Neural cell (in vitro differentiated cells): ENCODE results near the gene GPC3. TPM values are rescaled to one million over a fixed set of nuclear protein-coding genes. Genes with fewer than 3 reads are reported as not detected.

Experiments used
- H2AFZ ChIP-seq: fragments of 200-600, 300-800 bp; sonication (generic), shearing (Covaris generic); 2 replicates; pipeline ENCODE4 v1.6.0; 2014; ENCODE audit warnings: low read depth, mild to moderate bottlenecking, antibody characterized with exemption, low read length, moderate library complexity
- H3F3A ChIP-seq: fragments of 200-600 bp; shearing (Covaris generic); 2 replicates; pipeline ENCODE4 v1.6.1; 2016; ENCODE audit warnings: mild to moderate bottlenecking, moderate library complexity, mixed read lengths, antibody characterized with exemption, low read length; ENCODE audit not compliant: insufficient read depth, poor library complexity, severe bottlenecking
- H3K27ac ChIP-seq: fragments of 200-600, 300-800 bp; sonication (generic), shearing (Covaris generic); 2 replicates; pipeline ENCODE4 v1.5.1; 2014; ENCODE audit warnings: mild to moderate bottlenecking, low read length, moderate library complexity
- H3K27me3 ChIP-seq: fragments of 300-800, 200-600 bp; sonication (generic), shearing (Covaris generic); 2 replicates; pipeline ENCODE4 v1.6.0; 2014; ENCODE audit warnings: mild to moderate bottlenecking, low read depth, low read length, moderate library complexity; ENCODE audit not compliant: insufficient read depth
- H3K36me3 ChIP-seq: fragments of 300-800, 200-600 bp; sonication (generic), shearing (Covaris generic); 2 replicates; pipeline ENCODE4 v1.5.1; 2014; ENCODE audit warnings: mild to moderate bottlenecking, antibody characterized with exemption, low read length, moderate library complexity; ENCODE audit not compliant: insufficient read depth
- H3K4me2 ChIP-seq: fragments of 300-800, 200-600 bp; sonication (generic), shearing (Covaris generic); 2 replicates; pipeline ENCODE4 v1.6.0; 2014; ENCODE audit warnings: mild to moderate bottlenecking, low read length
- H3K4me3 ChIP-seq: fragments of 300-800, 200-600 bp; sonication (generic), shearing (Covaris generic); 2 replicates; pipeline ENCODE4 v1.5.1; 2014; ENCODE audit warnings: mild to moderate bottlenecking, low read length, moderate library complexity
- H3K79me2 ChIP-seq: fragments of 200-600 bp; shearing (Covaris generic); replicated peaks from 2 replicates; pipeline ENCODE4 v1.6.0; 2014; ENCODE audit warnings: mild to moderate bottlenecking, low read length, moderate library complexity; ENCODE audit not compliant: insufficient read depth
- H3K9ac ChIP-seq: fragments of 300-800, 200-600 bp; sonication (generic), shearing (Covaris generic); 2 replicates; pipeline ENCODE4 v1.6.1; 2016; ENCODE audit warnings: mild to moderate bottlenecking, low read length, mixed read lengths
- H3K9me2 ChIP-seq: fragments of 200-600 bp; shearing (Covaris generic); 2 replicates; pipeline ENCODE4 v1.6.1; 2016; ENCODE audit warnings: mild to moderate bottlenecking, low read length, mixed read lengths; ENCODE audit not compliant: insufficient read depth
- H3K9me3 ChIP-seq: fragments of 200-600, 300-800 bp; sonication (generic), shearing (Covaris generic); 2 replicates; pipeline ENCODE4 v1.6.1; 2016; ENCODE audit warnings: mild to moderate bottlenecking, mixed run types, low read length, moderate library complexity, mixed read lengths
- H4K20me1 ChIP-seq: fragments of 200-600 bp; shearing (Covaris generic); 2 replicates; pipeline ENCODE4 v1.6.1; 2016; ENCODE audit warnings: mild to moderate bottlenecking, mixed run types; ENCODE audit not compliant: insufficient read depth
- EP300 ChIP-seq: fragments of 450-650 bp; conservative IDR thresholded peaks from 2 replicates; pipeline ENCODE4 v1.6.1; 2014; ENCODE audit warnings: antibody characterized with exemption, mild to moderate bottlenecking, moderate library complexity; ENCODE audit not compliant: poor library complexity, severe bottlenecking
- EZH2 ChIP-seq: fragments of 200-600, 300-800 bp; shearing (Covaris generic), sonication (generic); IDR thresholded peaks from 2 replicates; pipeline ENCODE4 v1.6.1; 2014; ENCODE audit warnings: antibody characterized with exemption, low read length, borderline replicate concordance, mild to moderate bottlenecking; ENCODE audit not compliant: insufficient read depth, poor library complexity, severe bottlenecking
- MXI1 ChIP-seq: fragments of 450-650 bp; conservative IDR thresholded peaks from 2 replicates; pipeline ENCODE4 v1.6.1; 2014; ENCODE audit warnings: antibody characterized with exemption, mild to moderate bottlenecking; ENCODE audit not compliant: poor library complexity, severe bottlenecking
- POLR2AphosphoS5 ChIP-seq: IDR thresholded peaks from 2 replicates; pipeline ENCODE4 v1.6.1; 2012
- RAD21 ChIP-seq: fragments of 450-650 bp; conservative IDR thresholded peaks from 2 replicates; pipeline ENCODE4 v1.6.1; 2014; ENCODE audit warnings: antibody characterized with exemption, mild to moderate bottlenecking, moderate library complexity
- SMC3 ChIP-seq: fragments of 450-650 bp; conservative IDR thresholded peaks from 2 replicates; pipeline ENCODE4 v1.6.1; 2014; ENCODE audit warnings: antibody characterized with exemption, mild to moderate bottlenecking, moderate library complexity; ENCODE audit not compliant: poor library complexity
- TAF1 ChIP-seq: IDR thresholded peaks from 2 replicates; pipeline ENCODE4 v1.6.1; 2012; ENCODE audit warnings: low read depth
- polyA plus RNA-seq: library from polyadenylated mRNA; depleted of rRNA; stranded (reverse); fragments of >200 nt; gene quantifications from 2 replicates; pipeline ENCODE4 v1.2.3, GENCODE V29; 2014
- TF ChIP-seq, protein P1 (sequence below): fragments of 450-650 bp; IDR thresholded peaks from 2 replicates; pipeline ENCODE4 v1.5.1; 2014; ENCODE audit warnings: antibody characterized with exemption, mild to moderate bottlenecking, moderate library complexity; ENCODE audit not compliant: poor library complexity, severe bottlenecking
- TF ChIP-seq, protein P2 (sequence below): IDR thresholded peaks from 2 replicates; pipeline ENCODE4 v1.6.1; 2012; ENCODE audit warnings: borderline replicate concordance

Gene GPC3
- polyA plus RNA-seq, 1 donor from 2014 or later = 2.1 TPM

DNA sequence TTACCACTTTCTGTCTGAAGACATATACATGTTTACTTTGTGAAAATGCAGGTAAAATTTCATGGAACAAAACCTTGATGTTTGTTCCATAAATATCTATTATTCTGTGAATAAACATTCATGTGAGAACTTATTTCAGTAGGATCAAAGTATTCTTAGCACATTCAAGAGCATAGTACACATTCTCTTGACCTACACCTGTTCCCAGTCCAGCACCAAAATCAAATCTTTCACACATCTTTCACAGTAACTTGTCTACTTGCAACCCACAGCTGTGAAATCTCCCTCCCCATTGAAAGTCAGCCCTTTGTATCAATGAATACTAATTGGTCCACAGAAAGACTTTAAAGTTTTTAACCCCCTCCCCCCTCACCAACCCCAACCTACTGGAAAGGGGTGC is 283.2 kb downstream of the GPC3 start:
- H3K36me3 ChIP-seq = no peaks in the 10 kb centered on the region
- no peaks in the 10 kb centered on the region for H3K9me3 ChIP-seq
- H3K27ac ChIP-seq = no peak overlapping the region
- H3F3A ChIP-seq = no peaks in the 10 kb centered on the region
- H4K20me1 ChIP-seq = no peaks in the 10 kb centered on the region
- no peak overlapping the region for H3K4me2 ChIP-seq
- no peaks in the 10 kb centered on the region for H3K79me2 ChIP-seq
- H3K4me3 ChIP-seq = no peak overlapping the region
- H3K9ac ChIP-seq = no peak overlapping the region
- peaks cover 18% of the 10 kb centered on the region for H3K27me3 ChIP-seq
- H3K9me2 ChIP-seq = no peaks in the 10 kb centered on the region
- TF ChIP-seq, protein P1, sequence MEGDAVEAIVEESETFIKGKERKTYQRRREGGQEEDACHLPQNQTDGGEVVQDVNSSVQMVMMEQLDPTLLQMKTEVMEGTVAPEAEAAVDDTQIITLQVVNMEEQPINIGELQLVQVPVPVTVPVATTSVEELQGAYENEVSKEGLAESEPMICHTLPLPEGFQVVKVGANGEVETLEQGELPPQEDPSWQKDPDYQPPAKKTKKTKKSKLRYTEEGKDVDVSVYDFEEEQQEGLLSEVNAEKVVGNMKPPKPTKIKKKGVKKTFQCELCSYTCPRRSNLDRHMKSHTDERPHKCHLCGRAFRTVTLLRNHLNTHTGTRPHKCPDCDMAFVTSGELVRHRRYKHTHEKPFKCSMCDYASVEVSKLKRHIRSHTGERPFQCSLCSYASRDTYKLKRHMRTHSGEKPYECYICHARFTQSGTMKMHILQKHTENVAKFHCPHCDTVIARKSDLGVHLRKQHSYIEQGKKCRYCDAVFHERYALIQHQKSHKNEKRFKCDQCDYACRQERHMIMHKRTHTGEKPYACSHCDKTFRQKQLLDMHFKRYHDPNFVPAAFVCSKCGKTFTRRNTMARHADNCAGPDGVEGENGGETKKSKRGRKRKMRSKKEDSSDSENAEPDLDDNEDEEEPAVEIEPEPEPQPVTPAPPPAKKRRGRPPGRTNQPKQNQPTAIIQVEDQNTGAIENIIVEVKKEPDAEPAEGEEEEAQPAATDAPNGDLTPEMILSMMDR = no peak
- TF ChIP-seq EZH2 = no peak
- TF ChIP-seq, protein P2, sequence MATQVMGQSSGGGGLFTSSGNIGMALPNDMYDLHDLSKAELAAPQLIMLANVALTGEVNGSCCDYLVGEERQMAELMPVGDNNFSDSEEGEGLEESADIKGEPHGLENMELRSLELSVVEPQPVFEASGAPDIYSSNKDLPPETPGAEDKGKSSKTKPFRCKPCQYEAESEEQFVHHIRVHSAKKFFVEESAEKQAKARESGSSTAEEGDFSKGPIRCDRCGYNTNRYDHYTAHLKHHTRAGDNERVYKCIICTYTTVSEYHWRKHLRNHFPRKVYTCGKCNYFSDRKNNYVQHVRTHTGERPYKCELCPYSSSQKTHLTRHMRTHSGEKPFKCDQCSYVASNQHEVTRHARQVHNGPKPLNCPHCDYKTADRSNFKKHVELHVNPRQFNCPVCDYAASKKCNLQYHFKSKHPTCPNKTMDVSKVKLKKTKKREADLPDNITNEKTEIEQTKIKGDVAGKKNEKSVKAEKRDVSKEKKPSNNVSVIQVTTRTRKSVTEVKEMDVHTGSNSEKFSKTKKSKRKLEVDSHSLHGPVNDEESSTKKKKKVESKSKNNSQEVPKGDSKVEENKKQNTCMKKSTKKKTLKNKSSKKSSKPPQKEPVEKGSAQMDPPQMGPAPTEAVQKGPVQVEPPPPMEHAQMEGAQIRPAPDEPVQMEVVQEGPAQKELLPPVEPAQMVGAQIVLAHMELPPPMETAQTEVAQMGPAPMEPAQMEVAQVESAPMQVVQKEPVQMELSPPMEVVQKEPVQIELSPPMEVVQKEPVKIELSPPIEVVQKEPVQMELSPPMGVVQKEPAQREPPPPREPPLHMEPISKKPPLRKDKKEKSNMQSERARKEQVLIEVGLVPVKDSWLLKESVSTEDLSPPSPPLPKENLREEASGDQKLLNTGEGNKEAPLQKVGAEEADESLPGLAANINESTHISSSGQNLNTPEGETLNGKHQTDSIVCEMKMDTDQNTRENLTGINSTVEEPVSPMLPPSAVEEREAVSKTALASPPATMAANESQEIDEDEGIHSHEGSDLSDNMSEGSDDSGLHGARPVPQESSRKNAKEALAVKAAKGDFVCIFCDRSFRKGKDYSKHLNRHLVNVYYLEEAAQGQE = no peak
- no peak overlapping the region for H2AFZ ChIP-seq

DNA sequence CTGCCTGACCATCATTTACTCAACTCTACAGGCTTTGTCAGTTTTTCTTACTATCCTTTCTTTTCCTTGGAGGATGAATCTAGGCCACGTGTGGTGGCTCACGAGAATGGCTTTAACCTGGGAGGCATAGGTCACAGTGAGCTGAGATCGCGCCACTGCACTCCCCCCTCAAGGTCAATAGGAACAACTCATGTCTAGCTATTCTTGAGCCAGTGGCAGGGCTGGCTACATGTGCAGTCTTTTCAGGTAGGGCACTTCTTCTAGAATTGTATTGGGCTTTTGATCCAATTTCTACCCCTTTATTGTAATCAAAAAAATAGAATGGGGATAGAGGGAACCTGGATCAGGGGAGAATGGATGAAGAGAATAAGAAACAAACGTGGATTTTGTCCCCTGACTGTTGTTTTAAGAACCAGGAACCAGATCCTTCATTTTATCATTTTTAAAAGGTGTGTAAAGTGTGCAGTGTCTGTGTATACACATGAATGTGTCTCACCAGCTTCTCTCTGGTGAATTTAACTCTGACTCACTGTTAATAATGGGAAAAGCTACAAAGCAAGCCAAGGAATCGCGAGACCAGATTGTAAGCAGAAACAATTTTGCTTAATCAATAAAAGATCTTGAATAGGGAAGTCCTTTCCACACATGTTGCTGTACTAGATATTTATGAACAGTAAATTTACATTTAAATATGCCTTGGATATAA is 286.2 kb downstream of the GPC3 start:
- no peaks in the 10 kb centered on the region for H3F3A ChIP-seq
- no peak overlapping the region for H2AFZ ChIP-seq
- H3K9me2 ChIP-seq = no peaks in the 10 kb centered on the region
- TF ChIP-seq EZH2 (no peak), SMC3 (no peak), MXI1 (no peak), RAD21 (no peak), POLR2AphosphoS5 (no peak), EP300 (no peak), TAF1 (no peak)
- TF ChIP-seq, protein P2 = no peak
- TF ChIP-seq, protein P1 = no peak
- H3K36me3 ChIP-seq = no peaks in the 10 kb centered on the region
- H3K9me3 ChIP-seq = no peaks in the 10 kb centered on the region
- H4K20me1 ChIP-seq = no peaks in the 10 kb centered on the region
- no peaks in the 10 kb centered on the region for H3K79me2 ChIP-seq
- H3K27me3 ChIP-seq = peaks cover 35% of the 10 kb centered on the region
- H3K9ac ChIP-seq = no peak overlapping the region
- no peak overlapping the region for H3K27ac ChIP-seq
- H3K4me3 ChIP-seq = no peak overlapping the region
- no peak overlapping the region for H3K4me2 ChIP-seq
